CD14-positive monocyte (primary cell): ENCODE data around the gene LRRC74A. TPM values are rescaled to one million over a fixed set of nuclear protein-coding genes. Genes with fewer than 3 reads are reported as not detected.

Experiments used
- DNase-seq, 3 donors: peaks; one replicate each; pipeline ENCODE4 v3.0.0-alpha.2; 2011 to 2022
- H2AFZ ChIP-seq: 2 replicates; pipeline ENCODE4 v1.6.0; 2012; ENCODE audit warnings: mild to moderate bottlenecking, low read depth, low read length, inconsistent platforms; ENCODE audit not compliant: insufficient read depth, poor library complexity, severe bottlenecking
- H3K27ac ChIP-seq, 2 donors: 1 replicate in 1 of 2; 2 replicates in 1 of 2; pipeline ENCODE4 v1.5.1; 2012 to 2013; ENCODE audit warnings: low read length in 2 of 2, control low read depth in 1 of 2, inconsistent platforms in 1 of 2, low read depth in 1 of 2, mild to moderate bottlenecking in 1 of 2
- H3K27me3 ChIP-seq, 2 donors: one replicate each; pipeline versions ENCODE4 v1.6.0 to v1.6.1; 2011 to 2013; ENCODE audit warnings: low read length in 2 of 2; ENCODE audit not compliant: control insufficient read depth in 2 of 2, insufficient read depth in 2 of 2
- H3K36me3 ChIP-seq, 2 donors: replicated peaks in 1 of 2; 1 replicate in 1 of 2; 2 replicates in 1 of 2; pipeline versions ENCODE4 v1.5.1 to v1.6.1; 2012 to 2013; ENCODE audit warnings: low read length in 2 of 2, control low read depth in 1 of 2, inconsistent platforms in 1 of 2, mild to moderate bottlenecking in 1 of 2; ENCODE audit not compliant: insufficient read depth in 2 of 2, control insufficient read depth in 1 of 2
- H3K4me1 ChIP-seq, 2 donors: 1 replicate in 1 of 2; 2 replicates in 1 of 2; pipeline versions ENCODE4 v1.5.1 to v1.6.1; 2012 to 2013; ENCODE audit warnings: low read length in 2 of 2, control low read depth in 1 of 2, inconsistent platforms in 1 of 2, mild to moderate bottlenecking in 1 of 2, moderate library complexity in 1 of 2; ENCODE audit not compliant: insufficient read depth in 2 of 2, control insufficient read depth in 1 of 2
- H3K4me2 ChIP-seq: replicated peaks from 2 replicates; pipeline ENCODE3; 2012; ENCODE audit warnings: low read length, moderate library complexity, mild to moderate bottlenecking; ENCODE audit not compliant: poor library complexity, severe bottlenecking; ENCODE audit errors: extremely low read depth
- H3K4me3 ChIP-seq, 3 experiments: fragments of 200-600 bp in 1 of 3; sonication (generic) in 1 of 3; replicated peaks in 1 of 3; 1 replicate in 2 of 3; 2 replicates in 1 of 3; pipeline ENCODE4 v1.5.1; 2011 to 2013; ENCODE audit warnings: low read length in 3 of 3, mild to moderate bottlenecking in 3 of 3, control low read depth in 2 of 3, low read depth in 2 of 3, inconsistent platforms in 1 of 3, moderate library complexity in 1 of 3
- H3K79me2 ChIP-seq: 2 replicates; pipeline ENCODE4 v1.6.0; 2012; ENCODE audit warnings: mild to moderate bottlenecking, control low read depth, inconsistent platforms, low read length, moderate library complexity; ENCODE audit not compliant: insufficient read depth
- H3K9ac ChIP-seq: 2 replicates; pipeline ENCODE4 v1.6.0; 2017; ENCODE audit warnings: low read length, mild to moderate bottlenecking; ENCODE audit not compliant: insufficient read depth, poor library complexity, severe bottlenecking
- H3K9me3 ChIP-seq, 2 donors: replicated peaks in 1 of 2; 1 replicate in 1 of 2; 2 replicates in 1 of 2; pipeline versions ENCODE4 v1.5.1 to v1.6.1; 2012 to 2013; ENCODE audit warnings: low read length in 2 of 2, control low read depth in 1 of 2; ENCODE audit not compliant: control insufficient read depth in 1 of 2, insufficient read depth in 1 of 2
- H4K20me1 ChIP-seq: 2 replicates; pipeline ENCODE4 v1.6.0; 2012; ENCODE audit warnings: mild to moderate bottlenecking, low read length, control low read depth, moderate library complexity; ENCODE audit not compliant: insufficient read depth
- H3K27ac Mint-ChIP-seq, 7 donors: one replicate each; pipeline ENCODE4 v1.8.0; 2020; ENCODE audit warnings: mild to moderate bottlenecking in 7 of 7, mixed read lengths in 7 of 7, moderate library complexity in 6 of 7, inconsistent platforms in 2 of 7
- H3K27me3 Mint-ChIP-seq, 3 donors: one replicate each; pipeline ENCODE4 v1.8.0; 2021 to 2022; ENCODE audit warnings: low read depth in 3 of 3, mild to moderate bottlenecking in 3 of 3, mixed read lengths in 3 of 3, moderate library complexity in 3 of 3, inconsistent platforms in 1 of 3
- H3K36me3 Mint-ChIP-seq, 2 donors: one replicate each; pipeline ENCODE4 v1.8.0; 2020; ENCODE audit warnings: mixed read lengths in 2 of 2, inconsistent platforms in 1 of 2, mild to moderate bottlenecking in 1 of 2
- H3K4me1 Mint-ChIP-seq: one replicate; pipeline ENCODE4 v1.8.0; 2020; ENCODE audit warnings: mild to moderate bottlenecking, mixed read lengths
- H3K4me3 Mint-ChIP-seq, 2 donors: one replicate each; pipeline ENCODE4 v1.8.0; 2020; ENCODE audit warnings: mild to moderate bottlenecking in 2 of 2, mixed read lengths in 2 of 2, moderate library complexity in 1 of 2
- H3K9me3 Mint-ChIP-seq, 7 donors: one replicate each; pipeline ENCODE4 v1.8.0; 2020 to 2022; ENCODE audit warnings: mixed read lengths in 7 of 7, mild to moderate bottlenecking in 6 of 7, moderate library complexity in 6 of 7, inconsistent platforms in 2 of 7
- CTCF ChIP-seq: fragments of 200-600 bp; IDR thresholded peaks from one replicate; pipeline ENCODE4 v1.8.0; 2022; ENCODE audit warnings: antibody characterized with exemption, mild to moderate bottlenecking
- WGBS: methylation state at CpG from one replicate; pipeline ENCODE4 v1.1.5; 2013; ENCODE audit warnings: missing lambda C conversion rate; ENCODE audit not compliant: insufficient coverage; 5-methylcytosine and 5-hydroxymethylcytosine counted together
- intact Hi-C, 2 donors: fragments of 100-400 bp; cut with micrococcal nuclease; formaldehyde crosslinking; loops; one replicate each; pipeline versions ENCODE4 v1.15.0 to v1.15.1; 2023
- polyA plus RNA-seq, 3 donors: library from polyadenylated mRNA; depleted of rRNA in 1 of 3; unstranded in 2 of 3; stranded (reverse) in 1 of 3; fragments of 300-500 nt in 2 of 3; fragments of >200 nt in 1 of 3; fragmentation: Illumina TruSeq in 2 of 3; gene quantifications; 1 replicate in 2 of 3; 2 replicates in 1 of 3; pipeline ENCODE4 v1.2.3, GENCODE V29; 2012 to 2021

LRRC74A gene
- polyA plus RNA-seq, 3 donors, result 0.24 TPM; not detected in 2

- H4K20me1 ChIP-seq, result no peaks in the 10 kb centered on the region
- H3K36me3 Mint-ChIP-seq, result peaks cover 75 to 87% of the 10 kb centered on the region in 2 donors
- WGBS, result no CpG with 5 or more reads among the region's 2 CpGs
- H3K9me3 Mint-ChIP-seq, result no peaks in the 10 kb centered on the region
- intact Hi-C loops, result no loop called here
- no peaks in the 10 kb centered on the region for H3K27me3 ChIP-seq
- no peak overlapping the region for H3K9ac ChIP-seq
- H3K4me1 Mint-ChIP-seq, result no peaks in the 10 kb centered on the region
- no peak overlapping the region for H2AFZ ChIP-seq
- no peaks in the 10 kb centered on the region for H3K4me1 ChIP-seq
- H3K27ac Mint-ChIP-seq, result no peak overlapping the region
- H3K4me3 Mint-ChIP-seq, result no peak overlapping the region
- H3K9me3 ChIP-seq, result no peaks in the 10 kb centered on the region
- H3K4me3 ChIP-seq, result no peak overlapping the region
- no peak overlapping the region for H3K27ac ChIP-seq
- TF ChIP-seq CTCF, result no peak
- H3K79me2 ChIP-seq, result no peaks in the 10 kb centered on the region
- no peak overlapping the region for H3K4me2 ChIP-seq
- no peak for DNase-seq
- peaks cover 0 to 1% (median 0%) of the 10 kb centered on the region in 3 donors for H3K27me3 Mint-ChIP-seq
- H3K36me3 ChIP-seq, result peaks cover 52 to 81% of the 10 kb centered on the region in 2 donors
Measured at GRCh38 chr14:76792422-76792821, 33.8 kb upstream of the LRRC74A start.

GRCh38 chr14:76793324-76793723 lies 32.9 kb upstream of the LRRC74A start:
- intact Hi-C loops, result no loop called here
- H3K79me2 ChIP-seq, result no peaks in the 10 kb centered on the region
- H3K9me3 ChIP-seq, result no peaks in the 10 kb centered on the region
- peaks cover 52 to 81% of the 10 kb centered on the region in 2 donors for H3K36me3 ChIP-seq
- peak overlapping the region in 1 of 7 donors; percentile 57 for H3K27ac Mint-ChIP-seq
- no peak overlapping the region for H3K27ac ChIP-seq
- H3K9ac ChIP-seq, result no peak overlapping the region
- no peaks in the 10 kb centered on the region for H3K27me3 ChIP-seq
- peaks cover 75 to 87% of the 10 kb centered on the region in 2 donors for H3K36me3 Mint-ChIP-seq
- no peak for TF ChIP-seq CTCF
- H3K4me1 Mint-ChIP-seq, result no peaks in the 10 kb centered on the region
- no peaks in the 10 kb centered on the region for H3K9me3 Mint-ChIP-seq
- no peaks in the 10 kb centered on the region for H4K20me1 ChIP-seq
- no peak overlapping the region for H3K4me2 ChIP-seq
- WGBS, result 83% methylated on average over 1 of the region's 4 CpGs
- H2AFZ ChIP-seq, result no peak overlapping the region
- peaks cover 0 to 1% (median 0%) of the 10 kb centered on the region in 3 donors for H3K27me3 Mint-ChIP-seq
- no peak overlapping the region for H3K4me3 ChIP-seq
- H3K4me1 ChIP-seq, result no peaks in the 10 kb centered on the region
- H3K4me3 Mint-ChIP-seq, result no peak overlapping the region
- DNase-seq, result no peak
